Measurements from ENCODE around the gene CELSR1. TPM values are rescaled to one million over a fixed set of nuclear protein-coding genes. Genes with fewer than 3 reads are reported as not detected.

The CELSR1 gene
- total and polyA plus RNA-seq, 10 donors, result 4.3 to 13.1 (median 8.4) TPM

DNA sequence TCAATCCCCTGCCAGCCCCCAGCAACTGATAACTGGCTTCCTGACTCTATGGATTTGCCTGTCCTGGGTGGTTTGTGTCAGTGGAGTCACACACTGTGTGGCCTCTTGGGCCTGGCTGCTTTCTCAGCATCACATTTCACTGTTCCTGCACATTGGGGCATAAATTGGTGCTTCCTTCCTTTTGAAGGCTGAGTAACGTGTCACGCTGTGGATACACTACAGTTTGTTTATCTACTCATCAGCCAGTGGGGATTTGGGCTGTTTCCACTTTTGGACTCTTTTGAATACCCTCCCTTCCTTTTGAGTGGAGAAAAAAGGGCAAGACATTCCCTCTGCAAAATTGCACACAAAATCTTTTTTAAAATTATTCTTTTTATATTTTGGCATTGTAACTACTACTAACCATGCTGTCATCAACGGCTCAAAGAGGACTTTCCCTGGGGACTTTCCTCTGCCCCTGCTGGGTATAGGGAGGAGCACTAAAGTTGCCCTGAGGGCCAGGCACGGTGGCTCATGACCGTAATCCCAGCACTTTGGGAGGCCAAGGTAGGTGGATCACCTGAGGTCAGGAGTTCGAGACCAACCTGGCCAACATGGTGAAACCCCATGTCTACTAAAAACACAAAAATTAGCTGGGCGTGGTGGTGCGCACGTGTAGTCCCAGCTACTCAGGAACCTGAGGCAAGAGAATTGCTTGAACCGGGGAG, 7.8 kb upstream of the CELSR1 start:
- DNase-seq, result peak; percentile 11
- no peaks in the 10 kb centered on the region for H3K36me3 ChIP-seq
- intact Hi-C loops (cut with DNase I; ENCODE audit: low total_unique reads), result loop anchor here (10.0 kb wide), 1 partner anchor 420 kb away; no protein-coding TSS in a partner anchor
- H3K9me3 ChIP-seq, result no peaks in the 10 kb centered on the region
- H3K4me3 ChIP-seq, result no peak overlapping the region
- 46 to 58% (median 53%) methylated on average over 10 of the region's 10 CpGs for WGBS, 5 donors
- H3K27ac ChIP-seq, result no peak overlapping the region
- peaks cover 0 to 50% (median 9%) of the 10 kb centered on the region in 7 donors for H3K27me3 ChIP-seq (replicated peaks in 1 of 7)
- TF ChIP-seq, protein P1, sequence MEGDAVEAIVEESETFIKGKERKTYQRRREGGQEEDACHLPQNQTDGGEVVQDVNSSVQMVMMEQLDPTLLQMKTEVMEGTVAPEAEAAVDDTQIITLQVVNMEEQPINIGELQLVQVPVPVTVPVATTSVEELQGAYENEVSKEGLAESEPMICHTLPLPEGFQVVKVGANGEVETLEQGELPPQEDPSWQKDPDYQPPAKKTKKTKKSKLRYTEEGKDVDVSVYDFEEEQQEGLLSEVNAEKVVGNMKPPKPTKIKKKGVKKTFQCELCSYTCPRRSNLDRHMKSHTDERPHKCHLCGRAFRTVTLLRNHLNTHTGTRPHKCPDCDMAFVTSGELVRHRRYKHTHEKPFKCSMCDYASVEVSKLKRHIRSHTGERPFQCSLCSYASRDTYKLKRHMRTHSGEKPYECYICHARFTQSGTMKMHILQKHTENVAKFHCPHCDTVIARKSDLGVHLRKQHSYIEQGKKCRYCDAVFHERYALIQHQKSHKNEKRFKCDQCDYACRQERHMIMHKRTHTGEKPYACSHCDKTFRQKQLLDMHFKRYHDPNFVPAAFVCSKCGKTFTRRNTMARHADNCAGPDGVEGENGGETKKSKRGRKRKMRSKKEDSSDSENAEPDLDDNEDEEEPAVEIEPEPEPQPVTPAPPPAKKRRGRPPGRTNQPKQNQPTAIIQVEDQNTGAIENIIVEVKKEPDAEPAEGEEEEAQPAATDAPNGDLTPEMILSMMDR (IDR thresholded peaks at IDR 0.05 in 8 of 11, conservative IDR thresholded peaks at IDR 0.05 in 3 of 11), result no peak
- TF ChIP-seq POLR2A (IDR thresholded peaks at IDR 0.05), result no peak
- TF ChIP-seq POLR2AphosphoS5 (IDR thresholded peaks at IDR 0.05), result no peak
- peaks cover 0 to 23% (median 3%) of the 10 kb centered on the region in 6 donors for H3K4me1 ChIP-seq

DNA sequence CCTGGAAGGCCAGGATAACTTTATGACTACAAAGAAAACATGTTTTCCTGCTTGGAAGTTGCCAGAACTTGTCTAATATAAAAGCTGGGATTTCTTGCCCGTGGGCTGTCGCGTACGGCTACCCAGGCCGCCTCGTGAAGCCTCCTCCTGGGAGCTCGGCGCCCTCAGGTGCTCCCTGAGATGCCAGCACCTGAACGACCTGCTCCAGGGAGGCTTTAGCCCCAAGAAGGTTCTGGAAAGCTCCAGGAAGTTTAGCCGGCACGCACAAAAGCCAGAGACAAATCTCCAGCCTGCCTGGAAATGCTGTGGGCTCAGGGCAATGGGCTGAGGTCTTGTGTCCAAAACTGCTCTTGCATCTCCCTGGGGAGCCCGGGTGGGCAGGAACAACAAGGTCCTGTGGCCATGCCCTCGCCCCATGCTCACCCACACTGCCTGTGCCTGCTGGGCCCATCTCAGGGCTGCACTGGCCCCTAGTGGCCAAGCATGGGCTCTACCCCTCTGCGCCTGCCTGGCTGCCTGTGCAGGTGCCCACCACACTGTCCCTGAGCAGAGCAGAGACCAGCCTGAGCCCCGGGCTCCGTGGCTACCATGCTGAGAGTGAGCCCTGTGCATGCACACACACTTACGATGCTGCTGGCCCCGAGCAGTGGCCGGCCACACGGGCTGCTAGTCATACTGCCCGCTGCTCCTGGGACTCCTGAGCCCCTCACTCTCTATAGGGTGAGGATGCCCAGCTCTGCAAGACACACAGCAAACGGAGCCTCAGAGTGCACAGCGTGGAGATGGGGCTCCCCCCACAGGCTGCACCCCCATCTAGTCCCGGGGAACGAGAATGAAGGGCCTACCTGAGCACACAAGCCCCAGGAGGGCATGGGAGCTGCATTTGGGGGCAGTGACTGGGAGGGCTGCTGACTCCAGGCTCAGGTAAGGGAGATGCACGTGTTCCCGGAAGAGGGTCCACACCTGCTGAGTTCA, 4.9 kb upstream of the CELSR1 start:
- H3K9me3 ChIP-seq, result no peaks in the 10 kb centered on the region
- 36 to 56% (median 41%) methylated on average over 18 to 27 of the region's 27 CpGs for WGBS, 5 donors
- no peak overlapping the region for H3K4me3 ChIP-seq
- intact Hi-C loops (cut with DNase I; ENCODE audit: low total_unique reads), result loop anchor here (5.0 to 10.0 kb wide), 2 partner anchors 175 to 417 kb away; no protein-coding TSS in a partner anchor
- H3K27me3 ChIP-seq (replicated peaks in 1 of 7), result peaks cover 0 to 67% (median 28%) of the 10 kb centered on the region in 7 donors
- H3K27ac ChIP-seq, result no peak overlapping the region
- H3K36me3 ChIP-seq, result no peaks in the 10 kb centered on the region
- TF ChIP-seq POLR2A (IDR thresholded peaks at IDR 0.05), result no peak
- TF ChIP-seq POLR2AphosphoS5 (IDR thresholded peaks at IDR 0.05), result peak in 2 of 3 donors; percentile 47 to 55
- TF ChIP-seq, protein P1 (IDR thresholded peaks at IDR 0.05 in 8 of 11, conservative IDR thresholded peaks at IDR 0.05 in 3 of 11), result peak; percentile 84 to 97 (median 94)
- H3K4me1 ChIP-seq, result peaks cover 5 to 33% (median 19%) of the 10 kb centered on the region in 6 donors
- DNase-seq, result peak; percentile 93

DNA sequence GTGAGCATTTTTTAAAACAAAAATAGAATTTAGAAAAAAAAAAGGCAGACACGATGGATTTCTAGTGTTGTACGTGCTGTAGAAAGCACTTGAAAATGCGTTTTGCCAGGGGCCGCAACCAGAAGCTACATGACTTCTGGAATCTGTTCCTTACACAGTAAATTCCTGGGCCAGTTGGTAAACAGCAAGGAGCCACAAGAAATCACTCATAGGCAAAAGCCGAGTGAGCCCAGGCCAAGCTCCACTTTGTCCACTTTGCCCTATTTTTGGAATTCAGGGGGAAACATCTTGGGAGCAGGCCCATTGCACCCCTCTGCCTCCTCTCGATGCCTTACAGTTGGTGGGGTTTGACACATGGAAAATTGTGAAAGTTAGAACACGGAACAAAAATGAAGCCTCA, 4.1 kb upstream of the CELSR1 start:
- Histone ChIP-seq H3K9me3 (no peaks in the 10 kb centered on the region), H3K4me3 (no peak overlapping the region), H3K4me1 (peaks cover 5 to 27% (median 16%) of the 10 kb centered on the region in 6 donors), H3K27ac (no peak overlapping the region), H3K36me3 (no peaks in the 10 kb centered on the region), H3K27me3 (replicated peaks in 1 of 7) (peaks cover 0 to 71% (median 33%) of the 10 kb centered on the region in 7 donors)
- no peak for DNase-seq
- intact Hi-C loops (cut with DNase I; ENCODE audit: low total_unique reads), result loop anchor here (5.0 to 10.0 kb wide), 2 partner anchors 174 to 417 kb away; no protein-coding TSS in a partner anchor
- TF ChIP-seq POLR2A (IDR thresholded peaks at IDR 0.05), result no peak
- TF ChIP-seq, protein P1 (IDR thresholded peaks at IDR 0.05 in 8 of 11, conservative IDR thresholded peaks at IDR 0.05 in 3 of 11), result no peak
- TF ChIP-seq POLR2AphosphoS5 (IDR thresholded peaks at IDR 0.05), result no peak
- whole genome bisulfite sequencing, 5 donors, result 78 to 89% (median 88%) methylated on average over 7 of the region's 7 CpGs

All from spleen (tissue), 11 donors.